Stimulated activated CD8-positive, alpha-beta memory T cell treated with anti-CD3 and anti-CD28 coated beads, Interleukin-15, amount 100 ng/mL, for 24 hours (primary cell): ENCODE data around the gene TCEAL8.
A peak's percentile ranks its signal among the peaks of the same experiment; 100 is the strongest.

ENCODE experiments used
- DNase-seq: peaks from one replicate; pipeline ENCODE4 v3.0.0-alpha.2; 2020; ENCODE audit warnings: low read depth

The TCEAL8 gene

DNA sequence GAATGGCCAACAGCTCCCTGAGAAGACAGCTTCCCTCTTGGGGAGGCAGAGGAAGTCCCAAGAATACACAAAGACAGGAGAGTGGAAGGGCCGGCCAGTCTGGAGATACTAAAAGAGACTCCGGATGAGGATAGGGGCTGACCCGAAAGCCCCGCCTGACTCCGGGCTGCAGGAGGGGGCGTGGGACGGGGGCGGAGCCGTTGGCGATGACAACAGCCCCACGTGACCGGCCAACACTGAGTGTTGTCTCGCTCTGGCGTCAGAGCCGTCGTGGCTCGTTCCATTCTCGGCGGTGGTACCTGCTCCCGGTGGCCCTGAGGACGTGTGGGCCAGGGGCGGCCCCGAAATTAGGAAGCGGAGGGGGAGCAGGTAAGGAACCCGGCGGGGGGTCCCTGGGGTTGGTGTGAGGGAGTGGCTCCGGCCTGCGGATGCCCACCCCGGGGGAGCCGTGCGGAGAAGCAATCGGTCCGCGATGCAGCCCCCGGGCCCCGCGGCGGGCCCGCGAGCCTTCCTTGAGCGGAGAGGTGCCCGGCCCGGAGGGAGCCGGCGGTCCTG is 40.0 kb downstream of the TCEAL8 start, which contains the start of gene BEX4:
Gene BEX4 (plus strand): TSS at position 239 of the 555 bp plus-strand sequence. CDS start 1,046 bp downstream, outside the sequence.
- peak; percentile 32 for DNase-seq

DNA sequence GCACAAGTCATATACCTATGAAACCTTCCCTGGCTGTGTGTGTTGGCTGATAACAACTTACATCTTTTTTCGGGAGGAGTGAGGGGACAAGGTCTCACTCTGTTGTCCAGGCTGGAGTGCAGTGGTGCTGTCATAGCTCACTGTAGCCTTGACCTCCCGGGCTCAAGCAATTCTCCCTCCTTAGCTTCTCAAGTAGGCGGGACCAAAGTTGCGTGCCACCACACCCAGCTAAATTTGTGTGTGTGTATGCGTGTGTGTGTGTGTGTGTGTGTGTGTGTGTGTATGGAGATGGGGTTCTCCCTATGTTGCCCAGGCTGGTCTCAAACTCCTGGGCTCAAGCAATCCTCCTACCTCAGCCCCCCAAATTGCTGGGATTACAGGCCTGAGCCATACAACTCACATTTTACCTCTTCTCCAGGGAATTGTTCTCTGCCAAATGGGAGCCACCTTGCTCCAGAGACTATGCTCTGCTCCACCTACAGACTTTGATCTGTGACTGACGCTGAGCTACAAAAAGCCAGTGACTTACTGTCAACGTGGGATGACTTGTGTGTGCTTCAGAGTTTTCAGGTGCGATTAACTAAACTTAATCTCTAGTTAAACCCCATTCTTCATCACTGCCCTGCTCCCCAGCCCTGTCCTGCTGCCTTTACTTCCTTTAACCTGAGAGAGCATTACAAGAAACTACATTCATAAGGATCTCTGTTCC is 42.1 kb downstream of the TCEAL8 start:
- DNase-seq, result no peak

DNA sequence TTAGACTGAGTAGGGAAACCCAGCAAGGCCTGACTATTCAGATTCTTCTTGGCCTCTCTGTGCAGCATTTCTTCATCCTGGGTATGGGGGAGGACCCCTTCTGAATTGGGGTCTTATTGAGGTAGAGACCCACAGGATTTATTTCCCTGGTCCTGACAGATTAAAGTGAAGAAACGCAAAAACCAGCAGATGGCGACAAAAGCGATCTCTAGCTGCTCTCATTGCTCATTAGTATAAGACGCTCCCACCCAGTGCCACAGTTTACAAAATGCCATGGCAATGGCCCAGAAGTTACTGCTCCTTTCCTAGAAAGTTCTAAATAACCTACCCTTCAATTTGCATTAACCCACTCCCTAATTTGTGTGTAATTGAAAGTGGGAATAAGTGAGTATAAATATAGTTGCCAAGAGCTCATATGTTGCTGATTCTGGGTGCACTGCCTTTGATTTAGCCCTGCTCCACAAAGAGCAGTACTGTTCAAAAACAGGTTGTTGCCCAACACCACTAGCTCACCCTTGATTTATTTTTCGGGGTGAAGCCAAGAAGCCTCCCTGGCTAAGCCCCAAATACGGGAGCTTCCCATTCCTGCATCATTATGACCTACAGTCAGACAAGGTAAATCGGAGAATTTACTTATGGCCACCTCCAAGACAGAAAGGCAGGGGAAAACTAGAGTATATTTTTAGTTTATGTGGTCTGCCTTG is 43.8 kb downstream of the TCEAL8 start:
- no peak for DNase-seq

DNA sequence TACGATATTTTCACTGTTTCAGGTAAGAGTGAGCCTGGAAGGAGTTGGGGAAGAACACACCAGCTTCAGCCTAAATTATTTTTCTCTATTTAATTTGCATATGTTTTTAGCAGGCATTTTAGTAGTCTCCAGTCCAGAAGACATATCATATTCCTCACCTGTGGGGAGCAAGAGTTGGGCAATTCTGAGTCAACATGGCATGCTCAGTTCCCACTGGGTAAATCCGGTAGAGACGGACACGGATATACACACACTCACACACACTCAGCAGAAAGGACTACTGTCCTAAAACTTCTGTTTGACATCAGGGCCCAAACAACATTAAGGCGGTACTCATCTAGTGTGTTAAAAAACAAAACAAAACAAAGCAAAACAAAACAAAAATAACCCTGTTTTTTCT is 44.9 kb downstream of the TCEAL8 start:
- no peak for DNase-seq
